HG03460 (cell line): Measurements from ENCODE around the gene CAPN10.

Source experiments
- ATAC-seq: cut with Tn5 transposase; IDR thresholded peaks from one replicate; pipeline ENCODE4 v1.9.1; 2021; ENCODE audit not compliant: unreplicated experiment

The CAPN10 gene

DNA sequence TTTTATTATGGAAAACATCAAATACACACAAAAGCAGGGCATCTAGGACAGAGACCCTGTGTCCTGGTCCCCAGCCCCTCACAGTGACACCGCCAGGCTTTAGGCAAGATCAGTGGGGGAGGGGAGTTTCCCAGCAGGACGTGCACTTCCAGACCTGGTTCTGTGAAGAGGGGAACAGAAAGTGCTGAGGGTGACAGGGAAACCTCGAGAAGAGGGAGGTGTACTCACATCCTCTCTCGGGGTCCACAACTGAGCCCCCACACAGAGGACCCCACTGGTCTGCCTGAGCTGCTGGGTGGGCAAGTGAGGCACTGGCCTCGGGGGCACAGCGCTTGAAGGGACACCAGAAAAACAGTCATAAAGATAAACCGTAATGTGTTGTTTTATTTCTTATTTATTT, 34.3 kb downstream of the CAPN10 start:
- no peak for ATAC-seq

DNA sequence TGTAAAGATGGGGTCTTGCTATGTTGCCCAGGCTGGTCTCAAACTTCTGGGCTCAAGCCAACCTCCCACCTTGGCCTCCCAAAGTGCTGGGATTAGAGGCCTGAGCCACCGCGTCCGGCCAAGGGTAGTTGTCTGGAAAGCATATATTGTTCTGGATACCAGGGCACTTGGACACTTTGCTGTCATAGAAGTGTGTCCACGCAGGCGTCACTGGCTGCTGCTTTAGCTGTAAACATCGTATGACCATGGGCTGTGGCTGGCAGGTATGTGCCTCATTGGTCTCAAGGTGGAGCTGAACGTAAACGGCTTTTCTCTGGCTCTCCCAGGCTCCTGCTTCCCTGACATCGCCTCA, 35.5 kb downstream of the CAPN10 start:
- no peak for ATAC-seq

DNA sequence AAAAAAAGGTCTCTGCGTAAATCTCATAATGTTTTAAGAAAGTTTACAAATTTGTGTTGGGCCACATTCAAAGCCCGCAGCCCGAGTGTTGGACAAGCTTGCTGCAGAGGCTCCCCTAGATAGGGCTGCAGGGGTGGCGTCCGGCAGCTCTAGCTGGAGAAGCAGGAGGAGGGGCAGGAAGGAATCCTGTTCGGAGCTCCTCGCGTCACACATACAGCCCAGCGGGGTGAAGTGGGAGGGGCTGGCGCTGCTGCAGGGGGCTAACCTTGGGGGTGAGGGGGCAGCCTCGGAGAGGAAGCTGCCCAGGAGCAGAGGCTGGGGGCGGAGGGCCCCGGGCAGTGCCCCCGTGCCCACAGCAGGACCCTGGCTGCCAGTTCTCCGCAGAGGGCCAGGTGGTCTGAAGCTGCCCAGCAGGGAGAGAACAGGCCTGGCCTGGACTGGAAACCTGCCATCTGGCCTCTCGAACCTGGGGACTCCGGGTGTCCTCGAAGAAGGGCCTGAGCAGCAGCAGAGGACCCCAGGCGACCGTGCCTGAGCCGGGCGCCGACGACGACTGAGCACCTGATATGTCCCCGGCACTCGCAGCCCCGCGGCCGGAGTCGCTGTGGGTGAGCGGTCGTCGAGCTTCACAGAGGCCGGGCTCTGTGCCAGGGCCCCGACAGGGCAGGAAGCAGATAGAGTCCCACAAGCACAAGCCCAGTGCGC, 36.1 kb downstream of the CAPN10 start:
- no peak for ATAC-seq

DNA sequence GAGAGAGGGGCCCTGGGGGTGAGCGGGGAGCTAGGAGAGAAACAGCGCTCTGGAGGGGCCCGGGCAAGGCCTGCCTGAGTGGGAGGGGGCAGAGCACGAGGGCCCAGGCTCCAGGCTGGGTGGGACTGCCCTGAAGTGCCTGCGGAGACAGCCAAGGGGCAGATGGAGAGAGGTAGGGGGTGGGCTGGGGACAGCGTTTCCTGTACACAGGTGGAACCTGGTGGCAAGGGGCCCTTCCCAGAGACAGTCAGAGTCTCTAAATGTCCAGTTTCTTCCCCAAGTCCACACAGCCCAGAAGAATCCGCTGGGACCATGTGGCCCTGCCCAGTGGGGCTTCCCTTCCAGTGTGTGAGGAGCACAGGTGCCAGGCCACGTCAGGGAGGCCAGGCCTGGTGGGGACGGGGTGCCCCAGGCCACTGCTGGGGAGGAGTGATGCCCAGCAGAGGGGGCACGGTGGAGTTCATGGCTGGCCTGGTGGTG, 37.0 kb downstream of the CAPN10 start:
- ATAC-seq: no peak

DNA sequence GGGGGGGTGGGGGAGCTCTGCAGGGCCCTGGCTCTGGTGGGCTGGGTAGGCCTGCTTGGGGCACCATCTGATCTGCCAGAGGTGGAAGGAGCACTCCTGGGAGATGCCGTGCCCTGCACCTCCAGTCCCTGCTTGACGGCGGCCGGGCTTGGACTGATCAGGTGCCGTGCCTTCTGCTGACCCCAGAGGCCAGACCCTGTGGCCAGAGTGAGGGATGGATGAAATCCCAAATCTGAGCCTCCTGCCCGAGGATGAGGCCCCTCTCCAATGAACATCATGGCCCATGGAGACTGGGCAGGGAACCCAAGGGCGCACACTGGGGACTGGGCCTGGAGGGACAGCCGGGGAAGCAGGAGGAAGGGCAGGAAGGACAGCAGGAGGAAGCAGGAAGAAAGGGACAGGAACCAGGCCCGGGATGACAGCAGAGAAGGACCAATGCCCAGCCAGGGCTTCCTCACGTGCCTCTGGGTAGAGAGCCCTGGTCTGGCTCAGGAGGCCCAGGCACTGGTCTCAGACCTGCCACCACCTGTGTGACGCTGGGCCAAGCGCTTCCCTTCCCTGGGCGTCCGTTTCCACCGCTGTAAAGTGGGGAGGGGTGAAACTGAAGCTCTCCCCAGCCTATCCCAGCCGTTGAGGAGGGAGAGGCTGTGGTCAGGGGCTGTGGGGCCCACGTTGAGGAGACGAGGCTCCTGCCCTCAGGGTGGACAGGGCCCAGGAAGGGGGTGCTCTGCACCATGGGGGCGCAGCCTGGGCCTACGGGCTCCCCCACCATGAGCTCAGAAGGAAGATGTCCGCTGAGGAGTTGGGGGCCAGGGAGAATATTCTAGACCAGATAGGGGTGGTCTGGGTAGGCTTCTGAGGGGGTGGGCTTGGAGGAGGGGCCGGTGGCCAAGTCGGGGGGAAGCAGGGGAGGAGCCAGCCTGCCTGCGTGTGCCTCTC, 37.7 kb downstream of the CAPN10 start:
- no peak for ATAC-seq

DNA sequence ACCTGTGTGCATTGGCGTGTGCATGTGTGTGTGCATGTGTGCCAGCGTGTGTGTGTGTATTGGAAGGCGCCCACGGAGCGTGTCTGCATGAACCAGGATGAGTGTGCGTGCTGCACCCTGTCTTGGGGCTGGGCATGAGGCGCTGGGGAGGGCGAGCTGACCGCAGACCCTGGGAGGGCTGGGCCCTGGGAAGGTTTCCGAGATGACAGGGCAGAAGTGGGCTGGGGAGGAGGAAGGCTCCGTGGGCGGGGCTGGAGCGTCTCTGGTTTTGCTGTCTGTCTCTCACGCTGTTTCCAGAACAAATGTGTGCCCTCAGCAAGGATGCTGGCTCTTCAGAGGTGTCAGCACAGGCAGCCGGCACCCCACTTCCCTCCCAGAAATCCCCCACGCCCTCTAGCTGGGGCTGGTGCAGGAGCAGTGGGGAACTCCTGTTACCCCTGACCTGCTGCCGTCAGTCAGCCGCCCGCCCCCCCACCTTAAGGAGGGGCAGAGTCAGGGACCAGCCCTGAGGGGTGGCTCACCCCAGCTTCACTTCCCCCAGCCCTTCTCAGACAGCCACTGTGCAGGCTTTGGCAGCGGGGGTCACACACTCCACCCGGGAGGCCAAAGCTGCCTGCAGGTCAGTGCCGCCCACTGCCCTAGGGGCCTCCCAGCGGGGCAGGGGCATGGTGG, 38.6 kb downstream of the CAPN10 start, which contains the start of gene GPR35:
TSS of gene GPR35 (plus strand) at position 531 of the 672 bp plus-strand sequence. CDS start 4,473 bp downstream, outside the sequence.
- no peak for ATAC-seq

DNA sequence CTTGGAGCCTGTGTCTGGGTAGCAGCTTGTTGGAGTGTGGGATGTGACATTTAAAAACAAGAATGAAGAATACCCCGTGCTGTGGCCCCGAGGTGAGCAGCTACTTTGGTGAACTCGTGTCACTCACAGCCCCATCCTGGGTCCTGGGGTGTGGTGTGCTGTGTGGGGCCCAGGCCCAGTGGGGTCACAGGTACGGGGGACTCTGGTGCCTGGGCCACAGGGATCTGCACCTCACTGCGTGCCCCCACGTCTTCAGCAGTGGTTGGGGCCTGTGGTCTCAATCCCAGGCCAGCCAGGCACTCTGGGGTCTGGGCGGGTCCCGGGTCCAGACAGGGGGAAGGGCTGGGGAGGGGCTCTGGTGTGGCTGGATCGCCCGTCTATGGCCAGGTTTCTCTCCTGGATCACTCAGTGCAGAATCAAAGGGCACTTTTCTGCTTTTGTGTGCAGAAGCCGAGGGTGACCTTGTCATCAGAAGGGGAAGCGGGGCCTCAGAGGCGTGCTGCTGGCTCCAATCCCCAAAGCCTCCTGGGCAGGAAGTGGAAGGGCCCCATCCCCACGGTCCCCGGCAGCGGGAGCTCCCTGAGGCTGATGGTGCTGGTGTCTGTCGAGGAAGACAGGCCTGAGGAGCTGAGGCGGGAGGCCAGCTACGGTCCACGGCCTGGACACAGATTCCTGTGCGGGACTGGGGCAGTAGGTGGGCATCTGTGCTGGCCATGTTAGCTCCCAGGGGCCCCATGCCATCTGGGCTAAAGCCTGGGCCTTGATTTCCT, 40.2 kb downstream of the CAPN10 start:
- ATAC-seq: no peak

DNA sequence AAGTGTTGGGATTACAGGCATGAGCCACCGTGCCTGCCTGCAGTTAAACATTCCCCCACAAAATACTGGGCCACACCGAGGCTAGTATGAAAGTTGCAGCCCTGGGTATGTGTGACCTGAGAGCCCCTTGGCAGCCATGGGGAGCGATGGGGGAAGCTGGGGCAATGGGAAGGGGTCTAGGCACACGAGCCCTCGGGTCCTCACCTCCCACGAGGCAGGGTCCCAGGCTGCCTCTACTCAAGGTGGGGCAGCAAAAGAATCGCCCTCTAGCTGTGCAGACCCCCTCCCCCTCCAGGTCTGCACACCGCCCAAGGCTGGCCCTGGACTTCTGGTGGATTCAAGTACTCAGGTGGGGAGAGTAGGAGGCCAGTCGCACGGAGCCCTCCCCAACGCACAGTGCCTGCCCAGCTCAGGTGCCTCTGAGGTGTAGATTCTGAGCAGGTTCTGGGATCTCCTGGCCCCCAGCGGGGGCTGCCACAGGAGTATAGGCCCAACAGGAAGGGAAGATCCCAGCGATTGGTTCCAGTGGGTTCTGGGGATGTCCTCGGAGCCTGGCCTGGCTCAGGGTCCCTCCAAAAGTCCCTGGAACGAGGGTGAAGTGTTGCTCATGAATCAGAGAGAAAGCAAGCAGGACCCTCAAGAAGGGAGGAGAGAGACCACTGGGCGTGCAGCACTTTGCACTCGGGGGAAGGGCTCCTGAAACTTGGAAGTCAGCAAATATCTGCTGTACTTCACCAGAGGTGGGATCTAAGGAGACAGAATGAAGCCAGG, 41.4 kb downstream of the CAPN10 start:
- ATAC-seq: no peak

DNA sequence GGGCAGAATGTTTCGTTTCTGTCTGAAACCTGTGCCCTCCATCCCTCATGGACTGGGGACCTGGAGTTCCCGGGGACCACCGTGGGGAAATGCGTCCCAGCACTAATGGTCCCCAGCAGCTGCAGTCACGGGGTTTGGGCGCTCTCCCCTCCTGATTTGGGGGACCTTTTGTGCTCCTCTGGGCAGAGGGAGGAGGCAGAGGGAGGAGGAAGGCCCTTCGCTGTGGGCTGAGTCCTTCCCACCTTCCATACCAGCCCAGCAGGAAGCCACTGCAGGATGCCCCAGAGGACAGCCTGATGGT, 41.9 kb downstream of the CAPN10 start:
- ATAC-seq: no peak

DNA sequence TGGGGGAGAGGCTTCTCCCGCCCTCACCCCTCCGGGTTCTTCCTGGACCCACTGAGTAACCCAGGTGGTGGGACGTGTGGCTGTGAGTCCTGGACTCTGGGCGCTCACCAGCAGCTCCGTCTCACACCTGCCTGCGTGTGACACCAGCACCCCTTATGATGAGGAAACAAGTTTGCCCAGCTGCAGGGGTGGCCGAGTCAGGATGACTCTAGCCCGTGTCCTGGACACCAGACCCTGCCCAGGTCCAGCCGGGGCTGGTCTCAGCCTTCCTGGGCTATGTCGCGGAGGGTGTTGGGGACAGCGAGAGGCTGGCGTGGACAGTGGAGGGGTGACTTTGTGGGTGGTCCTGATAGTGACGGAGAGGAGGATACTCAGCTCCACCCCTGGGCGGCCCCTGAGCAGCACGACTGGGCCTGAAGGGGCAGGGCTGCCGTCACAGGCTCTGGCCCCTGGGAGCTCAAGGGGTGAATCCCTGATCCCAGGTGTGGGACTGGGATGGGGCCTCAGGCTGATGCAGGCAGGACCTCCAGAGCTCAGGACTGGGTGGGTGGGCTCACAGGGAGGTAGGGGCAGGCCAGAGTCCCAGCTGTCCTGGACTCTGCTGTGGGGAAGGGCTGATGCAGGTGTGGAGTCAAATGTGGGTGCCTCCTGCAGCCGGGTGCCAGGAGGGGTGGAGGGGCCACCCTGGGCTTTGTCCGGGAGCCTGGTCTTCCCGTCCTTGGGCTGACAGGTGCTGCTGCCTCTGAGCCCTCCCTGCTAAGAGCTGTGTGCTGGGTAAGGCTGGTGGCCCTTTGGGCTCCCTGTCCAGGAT, 42.5 kb downstream of the CAPN10 start:
- ATAC-seq: no peak

DNA sequence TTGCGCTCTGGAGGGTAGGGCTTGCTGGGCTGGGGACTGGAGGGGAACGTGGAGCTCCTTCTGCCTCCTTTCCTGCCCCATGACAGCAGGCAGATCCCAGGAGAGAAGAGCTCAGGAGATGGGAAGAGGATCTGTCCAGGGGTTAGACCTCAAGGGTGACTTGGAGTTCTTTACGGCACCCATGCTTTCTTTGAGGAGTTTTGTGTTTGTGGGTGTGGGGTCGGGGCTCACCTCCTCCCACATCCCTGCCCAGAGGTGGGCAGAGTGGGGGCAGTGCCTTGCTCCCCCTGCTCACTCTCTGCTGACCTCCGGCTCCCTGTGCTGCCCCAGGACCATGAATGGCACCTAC, 43.1 kb downstream of the CAPN10 start:
- ATAC-seq: no peak

DNA sequence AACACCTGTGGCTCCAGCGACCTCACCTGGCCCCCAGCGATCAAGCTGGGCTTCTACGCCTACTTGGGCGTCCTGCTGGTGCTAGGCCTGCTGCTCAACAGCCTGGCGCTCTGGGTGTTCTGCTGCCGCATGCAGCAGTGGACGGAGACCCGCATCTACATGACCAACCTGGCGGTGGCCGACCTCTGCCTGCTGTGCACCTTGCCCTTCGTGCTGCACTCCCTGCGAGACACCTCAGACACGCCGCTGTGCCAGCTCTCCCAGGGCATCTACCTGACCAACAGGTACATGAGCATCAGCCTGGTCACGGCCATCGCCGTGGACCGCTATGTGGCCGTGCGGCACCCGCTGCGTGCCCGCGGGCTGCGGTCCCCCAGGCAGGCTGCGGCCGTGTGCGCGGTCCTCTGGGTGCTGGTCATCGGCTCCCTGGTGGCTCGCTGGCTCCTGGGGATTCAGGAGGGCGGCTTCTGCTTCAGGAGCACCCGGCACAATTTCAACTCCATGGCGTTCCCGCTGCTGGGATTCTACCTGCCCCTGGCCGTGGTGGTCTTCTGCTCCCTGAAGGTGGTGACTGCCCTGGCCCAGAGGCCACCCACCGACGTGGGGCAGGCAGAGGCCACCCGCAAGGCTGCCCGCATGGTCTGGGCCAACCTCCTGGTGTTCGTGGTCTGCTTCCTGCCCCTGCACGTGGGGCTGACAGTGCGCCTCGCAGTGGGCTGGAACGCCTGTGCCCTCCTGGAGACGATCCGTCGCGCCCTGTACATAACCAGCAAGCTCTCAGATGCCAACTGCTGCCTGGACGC, 43.6 kb downstream of the CAPN10 start:
- ATAC-seq: no peak

DNA sequence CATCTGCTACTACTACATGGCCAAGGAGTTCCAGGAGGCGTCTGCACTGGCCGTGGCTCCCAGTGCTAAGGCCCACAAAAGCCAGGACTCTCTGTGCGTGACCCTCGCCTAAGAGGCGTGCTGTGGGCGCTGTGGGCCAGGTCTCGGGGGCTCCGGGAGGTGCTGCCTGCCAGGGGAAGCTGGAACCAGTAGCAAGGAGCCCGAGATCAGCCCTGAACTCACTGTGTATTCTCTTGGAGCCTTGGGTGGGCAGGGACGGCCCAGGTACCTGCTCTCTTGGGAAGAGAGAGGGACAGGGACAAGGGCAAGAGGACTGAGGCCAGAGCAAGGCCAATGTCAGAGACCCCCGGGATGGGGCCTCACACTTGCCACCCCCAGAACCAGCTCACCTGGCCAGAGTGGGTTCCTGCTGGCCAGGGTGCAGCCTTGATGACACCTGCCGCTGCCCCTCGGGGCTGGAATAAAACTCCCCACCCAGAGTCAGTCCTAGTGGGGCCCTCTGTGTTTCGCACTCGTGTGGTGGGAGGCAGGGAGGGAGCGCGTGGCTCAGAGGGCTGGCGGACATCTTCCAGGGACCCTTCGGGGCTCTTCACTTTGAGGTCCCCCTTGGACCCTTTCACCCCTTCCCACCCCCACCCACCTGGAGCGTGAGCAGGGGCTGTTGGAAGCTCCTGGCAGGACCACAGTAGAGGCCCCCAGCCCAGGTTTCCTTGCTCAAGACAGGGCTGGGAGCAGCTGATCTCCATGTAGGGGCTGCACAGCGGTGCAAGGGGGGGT, 44.4 kb downstream of the CAPN10 start:
- no peak for ATAC-seq

DNA sequence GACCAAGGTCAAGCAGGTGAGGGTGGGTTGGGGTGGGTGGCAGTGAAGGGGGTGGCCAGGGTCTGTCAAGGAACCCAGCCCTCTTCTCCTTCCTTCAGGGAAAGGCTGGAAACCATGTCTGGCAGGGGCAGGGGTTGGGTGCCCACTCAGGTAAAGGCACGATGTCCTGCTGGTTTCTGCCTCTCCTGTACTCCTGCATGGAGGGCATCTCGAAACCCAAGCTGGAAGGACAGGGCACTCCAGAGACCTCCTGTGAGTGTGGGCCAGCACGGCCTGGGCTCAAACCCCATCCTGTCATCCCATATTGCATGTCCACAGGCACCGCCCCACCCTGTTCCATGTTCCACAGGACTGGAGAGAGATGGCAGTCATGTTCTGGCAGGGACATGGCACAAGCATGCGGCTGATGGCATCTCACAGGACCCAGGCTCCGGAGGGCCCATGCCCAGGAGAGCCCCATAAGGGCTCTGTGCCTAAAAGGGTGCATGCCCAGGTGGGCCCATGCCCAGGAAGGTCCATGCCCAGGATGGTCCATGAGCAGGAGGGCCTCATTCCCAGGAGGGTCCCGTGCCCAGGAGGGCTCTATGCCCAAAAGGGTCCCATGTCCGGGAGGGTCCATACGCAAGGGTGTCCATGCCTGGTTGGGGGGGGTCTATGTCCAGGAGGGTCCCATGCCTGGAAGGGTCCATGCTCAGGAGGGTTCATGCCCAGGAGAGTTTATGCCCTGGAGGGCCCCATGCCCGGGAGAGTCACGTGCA, 45.2 kb downstream of the CAPN10 start:
- no peak for ATAC-seq

DNA sequence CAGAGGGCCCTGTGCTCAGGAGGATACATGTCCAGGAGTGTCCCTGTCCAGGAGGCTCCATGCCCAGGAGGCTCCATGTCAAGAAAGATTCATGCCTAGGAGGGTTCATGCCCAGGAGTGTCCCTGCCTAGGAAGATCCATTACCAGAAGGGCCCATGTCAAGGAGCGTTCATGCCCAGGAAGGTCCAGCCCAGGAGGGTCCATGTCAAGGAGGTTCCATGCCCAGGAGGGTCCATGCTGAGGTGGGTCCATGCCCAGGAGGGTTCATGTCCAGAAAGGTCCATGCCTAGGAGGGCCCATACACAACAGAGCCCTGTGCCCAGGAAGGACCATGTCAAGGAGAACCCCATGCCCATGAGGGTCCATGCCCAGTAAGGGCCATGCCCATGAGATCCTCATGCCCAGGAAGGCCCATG, 45.8 kb downstream of the CAPN10 start:
- no peak for ATAC-seq

DNA sequence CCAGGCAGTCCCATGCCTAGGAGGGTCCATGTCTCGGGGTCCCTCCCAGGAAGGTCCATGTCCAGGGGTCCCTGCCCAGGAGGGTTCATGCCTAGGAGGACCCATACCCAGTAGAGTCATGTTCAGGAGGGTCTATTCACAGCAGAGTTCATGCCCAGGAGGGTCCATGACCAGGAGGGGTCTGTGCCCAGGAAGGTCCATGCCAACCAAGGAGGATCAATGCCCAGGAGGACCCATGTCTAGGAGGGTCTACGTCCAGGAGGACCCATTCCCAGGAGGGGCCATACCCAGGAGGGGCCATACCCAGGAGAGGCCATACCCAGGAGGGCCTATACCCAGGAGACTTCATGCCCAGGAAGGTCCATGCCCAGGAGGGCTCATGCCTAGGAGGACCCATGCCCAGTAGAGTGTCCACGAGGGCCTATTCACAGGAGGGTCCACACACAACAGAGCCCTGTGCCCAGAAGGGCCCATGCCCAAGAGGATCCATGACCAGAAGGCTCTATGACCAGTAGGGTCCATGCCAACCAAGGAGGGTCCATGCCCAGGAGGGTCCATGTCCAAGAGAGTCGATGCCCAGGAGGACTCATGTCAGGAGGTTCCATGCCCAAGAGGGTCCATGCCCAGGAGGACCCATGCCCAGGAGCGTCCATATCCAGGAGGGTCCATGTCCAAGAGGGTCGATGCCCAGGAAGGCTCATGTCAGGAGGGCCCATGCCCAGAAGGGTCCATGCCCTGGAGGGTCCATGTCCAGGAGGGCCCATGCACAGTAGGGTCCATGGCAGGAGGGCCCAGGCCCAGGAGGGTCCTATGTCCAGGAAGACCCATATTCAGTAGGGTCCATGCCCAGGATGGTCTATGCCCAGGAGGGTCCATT, 48.8 kb downstream of the CAPN10 start:
- ATAC-seq: no peak
